Fibroblast of lung (primary cell): Measurements from ENCODE around the gene GABRD. TPM values are rescaled to one million over a fixed set of nuclear protein-coding genes. Genes with fewer than 3 reads are reported as not detected.

Experiments used
- DNase-seq, 2 donors: peaks; one replicate each; pipeline versions ENCODE4 v3.0.0 to v3.0.0-alpha.2; 2010; ENCODE audit warnings: low read depth in 2 of 2
- H2AFZ ChIP-seq: 2 replicates; pipeline ENCODE4 v1.5.1; 2012; ENCODE audit warnings: low read length, control low read depth, inconsistent platforms
- H3K27ac ChIP-seq: 2 replicates; pipeline ENCODE4 v1.5.1; 2011; ENCODE audit warnings: low read length, control low read depth; ENCODE audit not compliant: insufficient read depth
- H3K27me3 ChIP-seq: 2 replicates; pipeline ENCODE4 v1.5.1; 2011; ENCODE audit warnings: mild to moderate bottlenecking, low read length; ENCODE audit not compliant: control insufficient read depth, insufficient read depth
- H3K36me3 ChIP-seq: 2 replicates; pipeline ENCODE4 v1.5.1; 2011; ENCODE audit warnings: low read length; ENCODE audit not compliant: control insufficient read depth, insufficient read depth
- H3K4me1 ChIP-seq: 2 replicates; pipeline ENCODE4 v1.5.1; 2011; ENCODE audit warnings: low read length; ENCODE audit not compliant: control insufficient read depth, insufficient read depth; ENCODE audit errors: extremely low read depth
- H3K4me2 ChIP-seq: 2 replicates; pipeline ENCODE4 v1.5.1; 2011; ENCODE audit warnings: low read length, control low read depth; ENCODE audit not compliant: insufficient read depth; ENCODE audit errors: extremely low read depth
- H3K4me3 ChIP-seq, 4 experiments: fragments of 200-600 bp in 1 of 4; sonication (generic) in 1 of 4; replicated peaks in 1 of 4; 2 replicates each; pipeline ENCODE4 v1.5.1; 2011 to 2016; ENCODE audit warnings: low read length in 4 of 4, low read depth in 3 of 4, mild to moderate bottlenecking in 3 of 4, control low read depth in 2 of 4, inconsistent platforms in 1 of 4, mixed read lengths in 1 of 4; ENCODE audit not compliant: insufficient read depth in 1 of 4; ENCODE audit errors: control extremely low read depth in 1 of 4
- H3K79me2 ChIP-seq: 2 replicates; pipeline ENCODE4 v1.5.1; 2012; ENCODE audit warnings: mild to moderate bottlenecking, low read length, inconsistent platforms; ENCODE audit not compliant: control insufficient read depth, insufficient read depth
- H3K9ac ChIP-seq: 2 replicates; pipeline ENCODE4 v1.5.1; 2011; ENCODE audit warnings: mild to moderate bottlenecking, low read length, control low read depth; ENCODE audit not compliant: insufficient read depth
- H3K9me3 ChIP-seq: 2 replicates; pipeline ENCODE4 v1.5.1; 2012; ENCODE audit warnings: low read depth, low read length; ENCODE audit not compliant: control insufficient read depth, insufficient read depth
- H4K20me1 ChIP-seq: 2 replicates; pipeline ENCODE4 v1.5.1; 2011; ENCODE audit warnings: low read length; ENCODE audit not compliant: control insufficient read depth, insufficient read depth; ENCODE audit errors: extremely low read depth
- CTCF ChIP-seq, 2 donors: IDR thresholded peaks in 1 of 2; conservative IDR thresholded peaks in 1 of 2; 1 replicate in 1 of 2; 2 replicates in 1 of 2; pipeline ENCODE4 v1.5.1; 2011 to 2012; ENCODE audit warnings: low read length in 2 of 2, control low read depth in 1 of 2, inconsistent platforms in 1 of 2, low read depth in 1 of 2, mild to moderate bottlenecking in 1 of 2
- EZH2 ChIP-seq: IDR thresholded peaks from 2 replicates; pipeline ENCODE4 v1.5.1; 2012; ENCODE audit warnings: low read length, control low read depth, mild to moderate bottlenecking; ENCODE audit errors: missing control alignments
- polyA plus RNA-seq, 2 donors: library from polyadenylated mRNA; depleted of rRNA in 1 of 2; stranded (reverse) in 1 of 2; unstranded in 1 of 2; fragments of >200 nt; gene quantifications; 2 replicates each; pipeline ENCODE4 v1.2.1, GENCODE V29; 2011 to 2012; ENCODE audit warnings: missing spikeins in 1 of 2
- total RNA-seq: library from RNA; depleted of rRNA; stranded (reverse); fragments of >200 nt; gene quantifications from 2 replicates; pipeline ENCODE4 v1.2.1, GENCODE V29; 2014

Gene GABRD
- total and polyA plus RNA-seq, 2 donors (not counting 1 experiment from before 2014, with no cell fraction given) = not detected

GRCh38 chr1:1986451-1987141 is 32.5 kb upstream of the GABRD start:
- Histone ChIP-seq H3K79me2 (no peaks in the 10 kb centered on the region), H3K27ac (no peak overlapping the region), H3K36me3 (no peaks in the 10 kb centered on the region), H3K9me3 (no peaks in the 10 kb centered on the region), H3K4me3 (no peak overlapping the region), H4K20me1 (no peaks in the 10 kb centered on the region), H2AFZ (no peak overlapping the region), H3K9ac (no peak overlapping the region), H3K4me1 (no peaks in the 10 kb centered on the region), H3K27me3 (no peaks in the 10 kb centered on the region), H3K4me2 (no peak overlapping the region)
- no peak for TF ChIP-seq CTCF (conservative IDR thresholded peaks at IDR 0.05 in 1 of 2, IDR thresholded peaks at IDR 0.05 in 1 of 2; ENCODE audit: low read depth in 1 of 2, low read length in 2 of 2)
- TF ChIP-seq EZH2 = no peak
- no peak for DNase-seq

- no peaks in the 10 kb centered on the region for H3K36me3 ChIP-seq
- no peak for DNase-seq
- no peak overlapping the region for H2AFZ ChIP-seq
- no peak for TF ChIP-seq CTCF (conservative IDR thresholded peaks at IDR 0.05 in 1 of 2, IDR thresholded peaks at IDR 0.05 in 1 of 2; ENCODE audit: low read depth in 1 of 2, low read length in 2 of 2)
- TF ChIP-seq EZH2 = no peak
- no peak overlapping the region for H3K4me2 ChIP-seq
- no peak overlapping the region for H3K9ac ChIP-seq
- no peaks in the 10 kb centered on the region for H3K79me2 ChIP-seq
- no peaks in the 10 kb centered on the region for H4K20me1 ChIP-seq
- no peaks in the 10 kb centered on the region for H3K9me3 ChIP-seq
- H3K27me3 ChIP-seq = no peaks in the 10 kb centered on the region
- H3K4me3 ChIP-seq = no peak overlapping the region
- no peak overlapping the region for H3K27ac ChIP-seq
- no peaks in the 10 kb centered on the region for H3K4me1 ChIP-seq
These were observed 32.0 kb upstream of the GABRD start for GRCh38 chr1:1987142-1987510.

- Histone ChIP-seq H3K4me2 (no peak overlapping the region), H4K20me1 (no peaks in the 10 kb centered on the region), H3K9me3 (no peaks in the 10 kb centered on the region), H3K27me3 (no peaks in the 10 kb centered on the region), H3K4me1 (no peaks in the 10 kb centered on the region), H2AFZ (no peak overlapping the region), H3K27ac (no peak overlapping the region), H3K4me3 (no peak overlapping the region), H3K9ac (no peak overlapping the region), H3K36me3 (no peaks in the 10 kb centered on the region), H3K79me2 (no peaks in the 10 kb centered on the region)
- DNase-seq = no peak
- no peak for TF ChIP-seq CTCF (conservative IDR thresholded peaks at IDR 0.05 in 1 of 2, IDR thresholded peaks at IDR 0.05 in 1 of 2; ENCODE audit: low read depth in 1 of 2, low read length in 2 of 2)
- no peak for TF ChIP-seq EZH2
These were observed 30.8 kb upstream of the GABRD start for GRCh38 chr1:1988061-1988945.
